IPS-15b (cell line): ENCODE results near the gene FLT1.
A peak's percentile ranks its signal among the peaks of the same experiment; 100 is the strongest.

ENCODE experiments used
- H3K27me3 ChIP-seq: one replicate; pipeline ENCODE4 v1.6.1; 2013; ENCODE audit warnings: low read length; ENCODE audit not compliant: control insufficient read depth, insufficient read depth
- H3K36me3 ChIP-seq: one replicate; pipeline ENCODE4 v1.6.1; 2013; ENCODE audit warnings: low read length; ENCODE audit not compliant: control insufficient read depth, insufficient read depth
- H3K4me1 ChIP-seq: one replicate; pipeline ENCODE4 v1.6.1; 2013; ENCODE audit warnings: mild to moderate bottlenecking, low read length; ENCODE audit not compliant: control insufficient read depth, insufficient read depth
- H3K4me3 ChIP-seq: one replicate; pipeline ENCODE4 v1.5.1; 2013; ENCODE audit warnings: low read depth, low read length
- H3K9ac ChIP-seq: one replicate; pipeline ENCODE4 v1.6.1; 2013; ENCODE audit warnings: low read depth, mild to moderate bottlenecking, low read length
- H3K9me3 ChIP-seq: one replicate; pipeline ENCODE4 v1.6.1; 2013; ENCODE audit warnings: mild to moderate bottlenecking, low read length; ENCODE audit not compliant: control insufficient read depth, insufficient read depth

The FLT1 gene

DNA sequence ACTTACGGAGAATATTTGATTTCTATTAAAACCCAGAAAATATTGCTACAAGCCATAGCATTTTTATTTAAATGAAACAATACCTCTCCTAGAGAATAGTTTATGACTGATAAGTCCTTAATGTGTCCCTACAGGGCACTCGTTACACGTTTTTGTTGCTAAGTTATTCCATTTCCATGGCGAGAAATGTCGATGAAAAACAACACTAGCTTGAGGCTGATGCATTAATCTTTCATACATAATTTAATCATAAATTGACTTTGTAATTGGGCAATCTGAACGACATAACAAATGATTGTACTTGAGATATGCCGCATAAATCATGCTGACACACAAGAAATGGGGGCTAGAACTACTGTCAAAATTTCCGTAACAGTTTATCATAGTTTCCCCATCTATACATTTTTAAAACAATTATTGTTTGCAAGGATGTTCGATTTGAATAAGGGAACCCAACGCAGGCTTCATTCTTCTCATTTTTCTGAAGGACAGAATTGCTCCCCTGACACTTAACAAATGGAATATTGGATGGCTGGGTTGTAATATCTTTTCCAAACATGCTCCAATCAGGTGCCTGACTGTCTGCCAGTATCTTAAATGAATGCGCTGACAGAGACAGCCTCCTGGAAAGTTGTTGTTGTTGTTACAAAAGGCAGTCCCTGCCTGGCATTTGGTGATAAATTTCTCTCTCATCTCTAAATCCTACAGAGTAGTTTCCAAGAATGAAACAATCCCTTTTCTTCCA is 61.9 kb downstream of the FLT1 start:
- Histone ChIP-seq H3K9me3 (no peaks in the 10 kb centered on the region), H3K36me3 (no peaks in the 10 kb centered on the region), H3K9ac (no peak overlapping the region), H3K27me3 (no peaks in the 10 kb centered on the region), H3K4me1 (peaks cover 53% of the 10 kb centered on the region), H3K4me3 (no peak overlapping the region)

DNA sequence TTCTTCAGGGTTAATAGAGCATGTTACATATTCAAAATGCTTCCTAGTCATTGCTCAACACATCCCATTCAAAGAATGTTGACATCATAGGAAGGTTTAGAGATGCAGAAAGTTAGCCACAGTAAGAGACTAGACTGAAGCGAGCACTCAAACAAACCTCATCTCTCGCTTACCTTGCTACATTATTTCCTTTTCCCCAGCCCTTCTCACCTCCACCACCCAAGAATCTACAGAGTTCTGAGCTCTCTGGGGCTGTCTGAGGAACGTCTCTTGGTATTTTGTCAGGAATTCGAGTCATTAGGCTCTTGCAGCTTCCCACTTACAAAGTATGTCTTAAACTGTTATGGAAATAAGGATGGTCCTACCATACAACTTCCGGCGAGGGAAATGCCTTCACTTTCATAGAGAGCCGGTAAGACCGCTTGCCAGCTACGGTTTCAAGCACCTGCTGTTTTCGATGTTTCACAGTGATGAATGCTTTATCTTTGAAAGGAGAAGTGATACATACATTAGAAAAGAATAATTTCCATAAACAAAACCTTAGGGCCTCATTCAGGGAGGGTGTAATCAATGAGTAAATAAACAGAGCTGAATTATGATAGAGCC is 65.1 kb downstream of the FLT1 start:
- peak overlapping the region; percentile 13 for H3K9ac ChIP-seq
- no peaks in the 10 kb centered on the region for H3K27me3 ChIP-seq
- peaks cover 12% of the 10 kb centered on the region for H3K36me3 ChIP-seq
- no peaks in the 10 kb centered on the region for H3K9me3 ChIP-seq
- H3K4me1 ChIP-seq, result peaks cover 43% of the 10 kb centered on the region
- H3K4me3 ChIP-seq, result peak overlapping the region; percentile 1

DNA sequence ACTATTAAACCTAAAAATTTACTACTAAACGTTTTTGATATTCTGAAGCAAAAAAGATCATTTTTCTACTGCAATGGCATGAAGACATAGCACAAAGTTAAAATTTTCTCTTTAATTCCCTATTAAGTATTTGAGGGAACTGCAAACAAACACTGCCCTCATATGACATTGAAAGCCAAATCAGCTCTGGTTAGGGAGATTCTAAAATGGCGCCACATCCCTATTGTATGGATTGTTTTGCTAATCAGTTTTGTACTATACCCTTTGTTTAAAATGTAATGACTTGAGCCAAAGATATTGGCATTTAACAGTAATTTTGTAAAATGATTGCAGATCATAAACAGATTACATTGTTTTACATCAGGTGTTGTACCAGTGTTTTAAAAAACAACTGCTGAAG is 65.8 kb downstream of the FLT1 start:
- Histone ChIP-seq H3K9me3 (no peaks in the 10 kb centered on the region), H3K36me3 (peaks cover 12% of the 10 kb centered on the region), H3K4me3 (no peak overlapping the region), H3K9ac (no peak overlapping the region), H3K27me3 (no peaks in the 10 kb centered on the region), H3K4me1 (peaks cover 43% of the 10 kb centered on the region)

DNA sequence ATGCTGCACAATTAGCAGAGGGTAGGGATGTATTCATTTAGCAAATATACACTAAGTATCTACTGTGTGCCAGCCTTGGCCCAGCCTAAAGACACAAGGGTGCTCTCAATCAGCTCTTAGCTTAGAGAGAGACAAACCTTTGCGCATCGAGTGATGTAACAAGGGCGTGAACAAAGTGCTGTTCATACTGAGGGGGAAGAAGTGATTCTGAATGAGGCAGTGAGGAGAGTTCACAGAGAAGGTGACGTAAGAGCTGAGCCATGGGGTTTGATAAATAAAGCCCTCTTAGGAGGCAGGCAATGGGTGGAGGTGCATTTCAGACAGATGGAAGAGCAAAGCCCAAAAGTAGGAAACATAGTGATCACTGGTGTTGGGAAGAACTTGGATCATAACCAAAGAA is 68.5 kb downstream of the FLT1 start:
- no peaks in the 10 kb centered on the region for H3K27me3 ChIP-seq
- no peak overlapping the region for H3K9ac ChIP-seq
- H3K9me3 ChIP-seq, result no peaks in the 10 kb centered on the region
- no peak overlapping the region for H3K4me3 ChIP-seq
- peaks cover 12% of the 10 kb centered on the region for H3K36me3 ChIP-seq
- peaks cover 37% of the 10 kb centered on the region for H3K4me1 ChIP-seq

DNA sequence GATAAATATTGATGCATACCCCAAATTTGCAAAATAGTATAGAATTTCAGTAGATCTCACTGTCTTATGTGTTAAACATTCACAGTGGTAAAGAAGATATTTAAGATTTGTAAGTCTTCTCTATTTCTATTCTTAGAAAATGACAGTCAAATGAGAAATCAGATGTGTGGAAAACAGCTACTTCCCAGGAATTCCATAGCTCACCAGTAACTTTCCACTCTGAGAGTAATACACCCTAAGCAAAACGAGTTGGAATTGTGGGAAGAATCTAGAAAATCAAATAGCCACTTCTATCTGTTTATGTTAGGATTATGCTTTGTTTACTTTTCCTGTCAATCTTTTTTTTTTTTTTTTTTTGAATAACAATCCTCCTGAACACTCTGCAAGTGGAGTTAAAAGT is 69.1 kb downstream of the FLT1 start:
- Histone ChIP-seq H3K36me3 (peaks cover 12% of the 10 kb centered on the region), H3K9me3 (no peaks in the 10 kb centered on the region), H3K27me3 (no peaks in the 10 kb centered on the region), H3K4me1 (peaks cover 35% of the 10 kb centered on the region), H3K4me3 (no peak overlapping the region), H3K9ac (no peak overlapping the region)

DNA sequence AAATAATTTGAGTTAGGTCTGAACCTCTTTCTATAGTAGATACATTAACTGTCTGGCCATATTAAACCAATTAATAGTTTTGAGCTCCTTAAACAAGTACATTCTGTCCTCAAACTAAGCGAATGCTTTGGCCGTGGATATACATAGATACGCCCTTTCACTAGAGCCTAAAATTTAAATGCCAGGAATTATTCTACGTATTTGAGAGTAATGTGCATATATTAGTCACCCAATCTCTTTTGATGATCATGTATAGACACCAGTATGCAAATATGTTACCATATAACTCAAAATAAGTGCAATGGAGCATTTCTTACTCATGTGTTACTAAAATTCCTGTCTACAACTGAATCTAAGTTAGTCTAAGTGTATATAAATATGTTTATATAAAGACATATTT is 70.4 kb downstream of the FLT1 start:
- peaks cover 26% of the 10 kb centered on the region for H3K4me1 ChIP-seq
- H3K4me3 ChIP-seq, result no peak overlapping the region
- H3K9me3 ChIP-seq, result no peaks in the 10 kb centered on the region
- H3K9ac ChIP-seq, result no peak overlapping the region
- H3K27me3 ChIP-seq, result no peaks in the 10 kb centered on the region
- peaks cover 12% of the 10 kb centered on the region for H3K36me3 ChIP-seq

DNA sequence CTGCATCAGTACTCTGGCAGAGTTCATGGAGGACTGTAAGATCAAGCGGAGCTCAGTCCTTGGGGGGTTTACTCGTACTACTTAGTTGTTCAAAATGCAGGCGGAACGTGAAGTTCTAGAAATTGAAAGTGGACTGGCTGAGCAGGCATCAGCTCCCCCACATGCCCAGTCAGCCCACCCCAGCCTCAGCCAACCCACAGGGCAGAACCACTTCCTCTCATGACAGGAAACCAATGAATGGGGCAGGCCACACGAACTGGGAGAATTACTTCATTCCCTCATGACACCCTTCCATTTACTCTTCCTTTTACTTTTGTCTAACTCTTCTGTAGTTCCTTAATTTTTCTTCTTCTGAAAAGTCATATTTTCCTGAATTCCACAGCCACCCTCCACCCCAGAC is 71.9 kb downstream of the FLT1 start:
- no peaks in the 10 kb centered on the region for H3K9me3 ChIP-seq
- peaks cover 12% of the 10 kb centered on the region for H3K36me3 ChIP-seq
- no peak overlapping the region for H3K9ac ChIP-seq
- H3K4me3 ChIP-seq, result no peak overlapping the region
- H3K4me1 ChIP-seq, result peaks cover 11% of the 10 kb centered on the region
- H3K27me3 ChIP-seq, result no peaks in the 10 kb centered on the region

DNA sequence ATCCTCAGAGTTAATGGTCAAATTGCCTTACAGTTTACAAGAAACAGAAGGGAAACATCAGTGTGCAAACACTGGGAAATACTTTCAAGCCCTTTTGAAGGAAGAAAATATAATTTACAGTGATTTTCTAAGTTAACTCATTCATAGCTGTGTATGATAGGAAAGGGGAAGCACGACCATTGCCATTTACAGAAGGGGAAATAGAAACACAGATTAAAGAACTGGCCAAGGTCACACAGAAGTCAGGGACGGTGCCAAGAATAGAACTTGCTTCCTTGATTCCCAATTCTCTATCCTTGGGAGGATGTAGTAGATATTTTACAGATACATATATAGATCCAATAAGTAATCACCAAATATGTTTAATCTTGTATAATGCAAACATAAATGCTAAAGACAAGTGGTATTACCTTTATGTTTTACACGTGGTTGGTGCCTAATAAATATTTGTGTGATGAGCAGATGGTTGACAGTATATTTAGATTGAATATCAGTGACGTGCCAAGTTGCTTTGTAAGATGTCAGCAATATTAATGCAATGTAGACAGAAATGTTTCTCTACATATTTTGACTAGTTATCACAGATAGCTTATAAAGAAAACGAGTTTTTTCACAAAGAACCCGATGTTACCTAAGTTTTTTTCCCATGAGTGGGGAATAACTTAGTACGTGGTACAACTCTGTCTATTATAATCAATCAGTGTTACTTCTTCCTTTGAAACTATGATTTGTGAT is 73.1 kb downstream of the FLT1 start:
- H3K36me3 ChIP-seq, result peaks cover 6% of the 10 kb centered on the region
- H3K4me3 ChIP-seq, result no peak overlapping the region
- no peak overlapping the region for H3K9ac ChIP-seq
- no peaks in the 10 kb centered on the region for H3K27me3 ChIP-seq
- H3K9me3 ChIP-seq, result no peaks in the 10 kb centered on the region
- H3K4me1 ChIP-seq, result peaks cover 8% of the 10 kb centered on the region

DNA sequence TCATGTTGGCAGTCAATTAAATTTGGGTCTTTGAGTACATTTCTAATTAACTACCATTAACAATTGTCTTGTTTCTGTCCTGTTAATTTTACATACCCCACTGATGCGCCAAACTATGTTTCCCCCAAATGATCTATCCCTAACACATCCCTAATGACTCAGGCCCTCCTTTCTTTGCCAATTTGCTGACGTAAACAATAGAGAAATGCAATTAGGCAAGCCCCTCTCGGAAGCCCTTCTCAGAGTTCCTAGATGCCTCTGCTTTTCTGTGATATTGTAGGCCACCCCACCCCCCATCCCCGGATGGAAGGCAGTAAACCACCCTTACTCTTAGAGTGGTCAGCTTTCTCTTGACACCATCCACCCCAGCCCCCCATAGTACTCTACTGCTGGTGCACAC is 74.2 kb downstream of the FLT1 start:
- H3K36me3 ChIP-seq, result no peaks in the 10 kb centered on the region
- no peak overlapping the region for H3K9ac ChIP-seq
- H3K4me1 ChIP-seq, result peaks cover 8% of the 10 kb centered on the region
- H3K4me3 ChIP-seq, result no peak overlapping the region
- H3K9me3 ChIP-seq, result no peaks in the 10 kb centered on the region
- no peaks in the 10 kb centered on the region for H3K27me3 ChIP-seq

DNA sequence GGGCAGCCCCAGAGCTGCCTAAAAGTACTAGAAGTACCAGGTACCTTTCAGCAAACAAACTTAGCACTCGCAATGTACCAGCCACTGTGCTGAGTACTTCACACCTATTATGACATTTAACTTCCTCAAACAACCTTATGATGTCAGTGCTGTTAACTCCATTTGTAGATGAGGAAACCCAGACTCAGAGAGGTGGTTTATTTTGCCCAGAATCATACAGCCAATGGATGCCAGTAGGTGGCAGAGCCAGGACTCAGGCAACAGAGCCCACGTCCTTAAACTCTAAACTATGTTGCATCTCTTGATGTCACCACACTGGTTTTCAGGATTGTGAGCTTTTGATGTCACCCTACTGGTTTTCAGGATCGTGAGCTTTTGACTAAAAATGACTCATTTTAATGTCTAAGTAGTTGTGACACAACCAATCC is 78.9 kb downstream of the FLT1 start:
- H3K9ac ChIP-seq, result no peak overlapping the region
- H3K4me3 ChIP-seq, result no peak overlapping the region
- no peaks in the 10 kb centered on the region for H3K36me3 ChIP-seq
- H3K27me3 ChIP-seq, result no peaks in the 10 kb centered on the region
- no peaks in the 10 kb centered on the region for H3K9me3 ChIP-seq
- peaks cover 3% of the 10 kb centered on the region for H3K4me1 ChIP-seq

DNA sequence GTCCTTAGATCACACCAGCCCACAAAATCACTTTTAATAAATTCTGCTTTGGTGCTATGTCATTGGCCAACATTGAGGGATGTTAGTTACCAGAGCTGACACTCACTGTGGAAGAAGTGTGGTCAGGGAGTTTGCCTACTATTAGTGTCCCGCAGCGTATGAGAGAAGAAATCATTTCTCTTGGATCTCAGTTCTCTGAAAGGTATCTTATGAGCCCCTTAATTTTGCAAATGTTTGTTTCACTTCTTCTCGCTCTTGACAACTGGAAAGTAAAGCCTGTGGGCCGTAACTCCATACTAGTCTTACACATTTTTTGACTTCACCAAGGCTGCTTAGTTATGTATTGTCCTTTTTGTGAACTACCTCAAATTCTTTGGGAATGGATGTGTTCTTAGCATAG is 80.9 kb downstream of the FLT1 start:
- no peaks in the 10 kb centered on the region for H3K36me3 ChIP-seq
- no peak overlapping the region for H3K9ac ChIP-seq

DNA sequence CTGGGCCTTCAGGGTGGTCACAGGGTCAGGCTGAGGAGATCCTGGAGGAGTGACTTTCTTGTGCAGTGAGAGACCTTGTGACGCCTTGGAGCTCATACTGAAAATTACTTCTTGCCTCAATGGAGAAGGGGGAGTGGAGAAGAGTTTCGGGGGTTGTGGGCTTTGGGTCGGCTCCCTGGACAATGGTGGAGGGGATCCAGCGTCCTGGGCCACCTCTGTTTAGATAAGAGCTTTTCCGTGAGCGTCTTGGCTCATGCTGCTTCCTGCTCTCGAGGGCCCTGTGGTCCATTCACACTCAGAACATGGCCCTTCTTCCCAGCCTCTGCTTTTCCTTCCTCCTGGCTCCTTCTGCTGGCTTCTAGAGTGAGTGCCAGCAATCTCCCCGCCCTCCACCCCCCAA is 81.9 kb downstream of the FLT1 start:
- Histone ChIP-seq H3K4me3 (no peak overlapping the region), H3K36me3 (no peaks in the 10 kb centered on the region), H3K9ac (no peak overlapping the region), H3K4me1 (peaks cover 10% of the 10 kb centered on the region), H3K9me3 (no peaks in the 10 kb centered on the region), H3K27me3 (no peaks in the 10 kb centered on the region)

More for the DNA sequence above, 80.9 kb downstream of the FLT1 start:
- Histone ChIP-seq H3K4me3 (no peak overlapping the region), H3K27me3 (no peaks in the 10 kb centered on the region), H3K4me1 (no peaks in the 10 kb centered on the region), H3K9me3 (no peaks in the 10 kb centered on the region)
